ENCODE results near the gene HMGB4.

- TF ChIP-seq EZH2 (IDR thresholded peaks at IDR 0.05; ENCODE audit: low read length) (no peak), CTCF (optimal IDR thresholded peaks at IDR 0.05 in 1 of 3, IDR thresholded peaks at IDR 0.05 in 1 of 3, conservative IDR thresholded peaks at IDR 0.05 in 1 of 3; ENCODE audit: extremely low read depth in 1 of 3, insufficient read depth in 2 of 3, low read length in 3 of 3) (no peak)
Measured at GRCh38 chr1:33880305-33880704, 16.4 kb downstream of the HMGB4 start.

Data from keratinocyte (primary cell).